Measurements from ENCODE around the gene ING2.

Gene ING2

GRCh38 chr4:183492791-183493222 is 12.1 kb upstream of the ING2 start:
- H3K9ac ChIP-seq (ENCODE audit: insufficient read length): no peak overlapping the region
- no peaks in the 10 kb centered on the region; the same call in 1 of the 2 replicates for H3K9me3 ChIP-seq (ENCODE audit: low read depth, low read length)
- H3K4me3 ChIP-seq: no peak overlapping the region
- DNase-seq (ENCODE audit: low read depth, low spot score): no peak
- H3K27ac ChIP-seq: no peak overlapping the region
- H3K36me3 ChIP-seq (ENCODE audit: insufficient read depth, low read length): peaks cover 5% of the 10 kb centered on the region; the same call in 1 of the 2 replicates
- TF ChIP-seq EZH2 (IDR thresholded peaks at IDR 0.05): no peak
- no peak for TF ChIP-seq POLR2AphosphoS5 (IDR thresholded peaks at IDR 0.05; ENCODE audit: borderline replicate concordance, low read depth, low read length)
- TF ChIP-seq FOXP2 (optimal IDR thresholded peaks at IDR 0.05; ENCODE audit: control extremely low read depth, extremely low read length, insufficient read depth): no peak

- TF ChIP-seq POLR2AphosphoS5 (IDR thresholded peaks at IDR 0.05; ENCODE audit: borderline replicate concordance, low read depth, low read length): no peak
- TF ChIP-seq EZH2 (IDR thresholded peaks at IDR 0.05): no peak
- TF ChIP-seq FOXP2 (optimal IDR thresholded peaks at IDR 0.05; ENCODE audit: control extremely low read depth, extremely low read length, insufficient read depth): no peak
- no peak for DNase-seq (ENCODE audit: low read depth, low spot score)
- no peaks in the 10 kb centered on the region; the same call in 1 of the 2 replicates for H3K9me3 ChIP-seq (ENCODE audit: low read depth, low read length)
- H3K27ac ChIP-seq: no peak overlapping the region
- H3K9ac ChIP-seq (ENCODE audit: insufficient read length): no peak overlapping the region
- H3K36me3 ChIP-seq (ENCODE audit: insufficient read depth, low read length): peaks cover 5% of the 10 kb centered on the region; the same call in 1 of the 2 replicates
- no peak overlapping the region for H3K4me3 ChIP-seq
Measured at GRCh38 chr4:183493246-183493645, 11.6 kb upstream of the ING2 start.

GRCh38 chr4:183495184-183495583 is 9.7 kb upstream of the ING2 start:
- TF ChIP-seq POLR2AphosphoS5 (IDR thresholded peaks at IDR 0.05; ENCODE audit: borderline replicate concordance, low read depth, low read length) (no peak), FOXP2 (optimal IDR thresholded peaks at IDR 0.05; ENCODE audit: control extremely low read depth, extremely low read length, insufficient read depth) (no peak), EZH2 (IDR thresholded peaks at IDR 0.05) (no peak)

GRCh38 chr4:183499389-183499788 is 5.5 kb upstream of the ING2 start:
- H3K36me3 ChIP-seq (ENCODE audit: insufficient read depth, low read length): no peaks in the 10 kb centered on the region; the same call in 1 of the 2 replicates
- no peak overlapping the region for H3K27ac ChIP-seq
- no peaks in the 10 kb centered on the region for H3K9me3 ChIP-seq (ENCODE audit: low read depth, low read length)
- H3K9ac ChIP-seq (ENCODE audit: insufficient read length): no peak overlapping the region
- TF ChIP-seq POLR2AphosphoS5 (IDR thresholded peaks at IDR 0.05; ENCODE audit: borderline replicate concordance, low read depth, low read length) (no peak), EZH2 (IDR thresholded peaks at IDR 0.05) (no peak), FOXP2 (optimal IDR thresholded peaks at IDR 0.05; ENCODE audit: control extremely low read depth, extremely low read length, insufficient read depth) (no peak)
- H3K4me3 ChIP-seq: no peak overlapping the region
- no peak for DNase-seq (ENCODE audit: low read depth, low spot score)

More at GRCh38 chr4:183495184-183495583, 9.7 kb upstream of the ING2 start:
- no peak overlapping the region for H3K9ac ChIP-seq (ENCODE audit: insufficient read length)
- no peaks in the 10 kb centered on the region; the same call in 1 of the 2 replicates for H3K9me3 ChIP-seq (ENCODE audit: low read depth, low read length)
- H3K36me3 ChIP-seq (ENCODE audit: insufficient read depth, low read length): peaks cover 5% of the 10 kb centered on the region; the same call in 1 of the 2 replicates
- 0 out of 2 replicates have a peak overlapping the region, but pooled peaks have one; percentile 22 for H3K27ac ChIP-seq
- no peak for DNase-seq (ENCODE audit: low read depth, low spot score)
- H3K4me3 ChIP-seq: no peak overlapping the region

GRCh38 chr4:183499801-183500200 is 5.1 kb upstream of the ING2 start:
- H3K36me3 ChIP-seq (ENCODE audit: insufficient read depth, low read length): no peaks in the 10 kb centered on the region
- TF ChIP-seq EZH2 (IDR thresholded peaks at IDR 0.05) (no peak), POLR2AphosphoS5 (IDR thresholded peaks at IDR 0.05; ENCODE audit: borderline replicate concordance, low read depth, low read length) (no peak; the same call in 1 of the 2 replicates), FOXP2 (optimal IDR thresholded peaks at IDR 0.05; ENCODE audit: control extremely low read depth, extremely low read length, insufficient read depth) (no peak)
- DNase-seq (ENCODE audit: low read depth, low spot score): no peak
- no peaks in the 10 kb centered on the region for H3K9me3 ChIP-seq (ENCODE audit: low read depth, low read length)
- H3K27ac ChIP-seq: peak overlapping the region; percentile 42; the same call in 1 of the 2 replicates
- H3K9ac ChIP-seq (ENCODE audit: insufficient read length): peak overlapping the region; percentile 2
- peak overlapping the region; percentile 60 for H3K4me3 ChIP-seq

- TF ChIP-seq EZH2 (IDR thresholded peaks at IDR 0.05) (no peak), POLR2AphosphoS5 (IDR thresholded peaks at IDR 0.05; ENCODE audit: borderline replicate concordance, low read depth, low read length) (no peak), FOXP2 (optimal IDR thresholded peaks at IDR 0.05; ENCODE audit: control extremely low read depth, extremely low read length, insufficient read depth) (no peak)
- no peaks in the 10 kb centered on the region for H3K36me3 ChIP-seq (ENCODE audit: insufficient read depth, low read length)
- peak overlapping the region; percentile 89; the same call in 1 of the 2 replicates for H3K27ac ChIP-seq
- H3K4me3 ChIP-seq: peak overlapping the region; percentile 81
- no peak for DNase-seq (ENCODE audit: low read depth, low spot score)
- H3K9ac ChIP-seq (ENCODE audit: insufficient read length): peak overlapping the region; percentile 78
- no peaks in the 10 kb centered on the region for H3K9me3 ChIP-seq (ENCODE audit: low read depth, low read length)
Measured at GRCh38 chr4:183503497-183504063, 1.3 kb upstream of the ING2 start.

- no peak for DNase-seq (ENCODE audit: low read depth, low spot score)
- peak overlapping the region; percentile 90 for H3K9ac ChIP-seq (ENCODE audit: insufficient read length)
- peak; percentile 85 for TF ChIP-seq POLR2AphosphoS5 (IDR thresholded peaks at IDR 0.05; ENCODE audit: borderline replicate concordance, low read depth, low read length)
- TF ChIP-seq EZH2 (IDR thresholded peaks at IDR 0.05): no peak
- no peak for TF ChIP-seq FOXP2 (optimal IDR thresholded peaks at IDR 0.05; ENCODE audit: control extremely low read depth, extremely low read length, insufficient read depth)
- no peaks in the 10 kb centered on the region for H3K9me3 ChIP-seq (ENCODE audit: low read depth, low read length)
- peak overlapping the region; percentile 89 for H3K27ac ChIP-seq
- H3K36me3 ChIP-seq (ENCODE audit: insufficient read depth, low read length): no peaks in the 10 kb centered on the region
- peak overlapping the region; percentile 81 for H3K4me3 ChIP-seq
Measured at GRCh38 chr4:183504064-183504929, 561 bp upstream of the ING2 start.

All from SK-N-MC (cell line).